Stimulated activated CD4-positive, alpha-beta T cell treated with anti-CD3 and anti-CD28 coated beads, Interleukin-2, amount 100 ng/mL, for 48 hours (primary cell): ENCODE results near the gene CTAG1A.
"Not testable (repeated sequence)": the region's sequence is repeated elsewhere in the genome, so short reads cannot be mapped to it uniquely, and the experiment has no call there.

Experiments
- DNase-seq, 2 donors: peaks; one replicate each; pipeline ENCODE4 v3.0.0-alpha.2; 2020

The CTAG1A gene

GRCh38 chrX:154620767-154621414 lies 36.0 kb downstream of the CTAG1A start:
- not testable (repeated sequence) for DNase-seq

GRCh38 chrX:154628960-154629359 lies 44.0 kb downstream of the CTAG1A start:
- DNase-seq, result not testable (repeated sequence)

GRCh38 chrX:154630949-154631348 lies 46.0 kb downstream of the CTAG1A start:
- DNase-seq, result not testable (repeated sequence)

- DNase-seq, result not testable (repeated sequence)
These were observed 48.7 kb downstream of the CTAG1A start for GRCh38 chrX:154633661-154634060.
